Bronchial epithelial cell (primary cell): ENCODE results near the gene NR2C2AP. TPM values are rescaled to one million over a fixed set of nuclear protein-coding genes. Genes with fewer than 3 reads are reported as not detected.

Source experiments
- DNase-seq: peaks from one replicate; pipeline ENCODE4 v3.0.0-alpha.2; 2010; ENCODE audit warnings: low read depth
- FAIRE-seq: peaks from 2 replicates; lab custom pipeline; 2011; peaks lifted over from hg19 to GRCh38; lab: Jason Lieb, UNC
- H3K27me3 ChIP-seq: 2 replicates; pipeline ENCODE4 v1.5.1; 2011; ENCODE audit warnings: low read length; ENCODE audit not compliant: control insufficient read depth, insufficient read depth
- H3K36me3 ChIP-seq: 2 replicates; pipeline ENCODE4 v1.5.1; 2011; ENCODE audit warnings: low read length; ENCODE audit not compliant: control insufficient read depth, insufficient read depth
- H3K4me3 ChIP-seq: 2 replicates; pipeline ENCODE4 v1.5.1; 2011; ENCODE audit warnings: mild to moderate bottlenecking, low read depth, low read length, control low read depth
- CTCF ChIP-seq: IDR thresholded peaks from 2 replicates; pipeline ENCODE4 v1.5.1; 2011; ENCODE audit warnings: mild to moderate bottlenecking, moderate library complexity, low read length, control low read depth, inconsistent platforms; ENCODE audit not compliant: insufficient read depth, severe bottlenecking
- total RNA-seq: library from RNA; depleted of rRNA; stranded (reverse); fragments of >200 nt; gene quantifications from 2 replicates; pipeline ENCODE4 v1.2.1, GENCODE V29; 2014

NR2C2AP gene
- total RNA-seq, 1 donor from 2014 or later: 49.0 TPM

GRCh38 chr19:19205416-19206410 lies 2.5 kb upstream of the NR2C2AP start:
- DNase-seq: no peak
- no peaks in the 10 kb centered on the region for H3K27me3 ChIP-seq
- peaks cover 3% of the 10 kb centered on the region for H3K36me3 ChIP-seq
- no peak for TF ChIP-seq CTCF
- FAIRE-seq: no peak
- H3K4me3 ChIP-seq: no peak overlapping the region

DNA sequence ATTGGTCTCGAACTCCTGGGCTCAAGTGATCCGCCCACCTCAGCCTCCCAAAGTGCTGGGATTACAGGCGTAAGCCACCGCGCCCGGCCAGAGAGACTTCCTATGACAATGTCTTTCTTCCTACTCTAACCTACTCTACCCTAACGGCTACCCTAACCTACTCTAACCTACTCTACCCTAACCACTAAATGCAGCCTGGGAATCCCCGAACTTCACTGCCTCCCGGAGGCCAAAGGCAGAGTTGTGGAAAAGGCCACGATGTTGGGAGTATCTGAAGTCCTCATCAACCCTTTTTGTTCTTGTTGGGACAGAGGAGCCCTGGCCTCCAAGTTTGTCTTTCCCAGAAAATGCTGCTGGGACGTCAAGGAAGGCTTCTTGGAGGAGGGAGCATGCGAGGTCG lies 967 bp upstream of the NR2C2AP start:
- no peak for TF ChIP-seq CTCF
- DNase-seq (no peak), FAIRE-seq (no peak)
- H3K4me3 ChIP-seq: no peak overlapping the region
- peaks cover 3% of the 10 kb centered on the region for H3K36me3 ChIP-seq
- H3K27me3 ChIP-seq: no peaks in the 10 kb centered on the region

GRCh38 chr19:19202707-19203011 lies 555 bp downstream of the NR2C2AP start:
- H3K4me3 ChIP-seq: peak overlapping the region; percentile 49
- no peak for TF ChIP-seq CTCF
- FAIRE-seq: no peak
- DNase-seq: peak; percentile 7
- H3K27me3 ChIP-seq: no peaks in the 10 kb centered on the region
- peaks cover 10% of the 10 kb centered on the region for H3K36me3 ChIP-seq

DNA sequence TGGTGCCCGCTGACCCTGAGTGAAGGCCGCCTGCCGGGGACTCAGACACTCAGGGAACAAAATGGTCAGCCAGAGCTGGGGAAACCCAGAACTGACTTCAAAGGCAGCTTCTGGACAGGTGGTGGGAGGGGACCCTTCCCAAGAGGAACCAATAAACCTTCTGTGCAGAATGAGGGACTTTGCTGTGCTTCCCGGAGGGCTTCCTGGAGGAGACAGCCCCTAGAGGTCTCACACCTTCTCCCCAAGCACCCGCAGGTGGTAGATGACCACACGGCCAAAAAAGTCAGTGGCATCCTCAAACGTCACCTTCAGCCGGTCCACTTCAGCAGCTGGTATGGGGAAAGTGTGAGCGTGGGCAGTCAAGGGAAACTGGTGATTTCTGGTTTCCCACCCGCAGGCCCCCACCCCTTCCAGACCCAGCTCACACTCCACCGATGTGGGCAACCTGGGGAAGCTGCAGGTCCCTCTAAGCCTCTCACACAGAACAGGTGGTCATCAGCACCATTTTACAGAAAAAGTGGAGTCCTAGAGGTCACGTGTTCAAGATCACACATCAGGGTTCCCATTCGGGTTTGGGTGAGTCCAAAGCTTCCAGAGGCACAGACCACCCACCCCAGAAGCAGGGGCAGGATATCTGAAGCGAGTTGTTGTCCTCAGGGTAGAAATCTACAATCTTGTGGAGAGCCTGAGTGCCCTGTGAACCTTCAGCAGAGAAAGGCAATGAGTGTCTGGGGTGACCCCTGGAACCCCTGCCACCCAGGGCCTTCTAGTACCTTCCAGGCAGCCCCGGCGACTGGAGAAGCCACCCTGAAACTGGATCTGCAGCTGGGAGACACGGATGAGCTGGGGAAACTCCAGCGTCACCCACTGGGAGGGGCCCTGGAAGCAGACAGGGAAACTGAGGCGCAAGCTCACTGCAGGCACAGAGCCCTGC lies 1.2 kb downstream of the NR2C2AP start:
- FAIRE-seq (no peak), DNase-seq (no peak)
- Histone ChIP-seq H3K4me3 (peak overlapping the region; percentile 49), H3K27me3 (no peaks in the 10 kb centered on the region), H3K36me3 (peaks cover 12% of the 10 kb centered on the region)
- TF ChIP-seq CTCF: no peak

DNA sequence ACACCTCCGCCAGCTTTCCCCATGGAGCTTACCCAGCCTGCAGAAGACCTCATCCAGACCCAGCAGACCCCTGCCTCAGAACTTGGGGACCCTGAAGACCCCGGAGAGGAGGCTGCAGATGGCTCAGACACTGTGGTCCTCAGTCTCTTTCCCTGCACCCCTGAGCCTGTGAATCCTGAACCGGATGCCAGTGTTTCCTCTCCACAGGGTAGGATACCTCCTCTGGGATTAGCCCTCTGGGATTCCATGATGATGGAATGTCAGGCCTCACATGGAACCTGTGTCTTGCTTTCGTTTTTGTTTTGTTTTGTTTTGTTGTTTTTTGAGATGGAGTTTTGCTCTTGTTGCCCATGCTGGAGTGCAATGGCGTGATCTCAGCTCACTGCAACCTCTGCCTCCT lies 9.3 kb downstream of the NR2C2AP start:
- no peak for FAIRE-seq
- no peak for TF ChIP-seq CTCF
- Histone ChIP-seq H3K4me3 (no peak overlapping the region), H3K36me3 (peaks cover 10% of the 10 kb centered on the region), H3K27me3 (no peaks in the 10 kb centered on the region)
- DNase-seq: no peak
